Ovary (tissue), 9 donors: ENCODE measurements around the gene ANKRD66. TPM values are rescaled to one million over a fixed set of nuclear protein-coding genes. Genes with fewer than 3 reads are reported as not detected.
"Not testable (repeated sequence)": the region's sequence is repeated elsewhere in the genome, so short reads cannot be mapped to it uniquely, and the experiment has no call there.

Experiments used
- DNase-seq, 5 donors: peaks; one replicate each; pipeline ENCODE4 v3.0.0-alpha.2; 2019 to 2020
- H3K27ac ChIP-seq, 2 donors: fragments of 200-600 bp; one replicate each; pipeline versions ENCODE4 v1.5.1 to v1.8.0; 2019 to 2022
- H3K27me3 ChIP-seq: fragments of 200-600 bp; one replicate; pipeline ENCODE4 v1.8.0; 2022
- H3K36me3 ChIP-seq: fragments of 200-600 bp; sonication (generic); one replicate; pipeline ENCODE4 v1.5.1; 2019
- H3K4me1 ChIP-seq: one replicate; pipeline ENCODE4 v1.8.1; 2013; ENCODE audit warnings: mild to moderate bottlenecking, moderate library complexity; ENCODE audit not compliant: insufficient read depth
- H3K4me3 ChIP-seq: fragments of 200-600 bp; sonication (generic); one replicate; pipeline ENCODE4 v1.5.1; 2017
- H3K9me3 ChIP-seq, 2 donors: fragments of 200-600 bp in 1 of 2; sonication (generic) in 1 of 2; one replicate each; pipeline versions ENCODE4 v1.5.1 to v1.8.1; 2013 to 2019; ENCODE audit warnings: mild to moderate bottlenecking in 1 of 2, moderate library complexity in 1 of 2
- CTCF ChIP-seq, 3 donors: fragments of 450-650 bp in 2 of 3; fragments of 200-600 bp in 1 of 3; IDR thresholded peaks; one replicate each; pipeline versions ENCODE4 v1.5.1 to v1.8.0; 2016 to 2022; ENCODE audit warnings: antibody characterized with exemption in 3 of 3, mild to moderate bottlenecking in 1 of 3
- EP300 ChIP-seq: sonication (generic); formaldehyde crosslinking; IDR thresholded peaks from one replicate; pipeline ENCODE4 v1.6.1; 2017; ENCODE audit warnings: antibody characterized with exemption
- POLR2A ChIP-seq: fragments of 450-650 bp; IDR thresholded peaks from one replicate; pipeline ENCODE4 v1.6.1; 2017; ENCODE audit warnings: antibody characterized with exemption, mild to moderate bottlenecking, moderate library complexity
- WGBS, 3 donors: extraction: QIAGEN DNeasy Blood & Tissue Kit in 1 of 3; methylation state at CpG; one replicate each; pipeline versions ENCODE4 v1.1.5 to v1.1.7; 2013 to 2017; 5-methylcytosine and 5-hydroxymethylcytosine counted together
- intact Hi-C, 4 donors: fragments of 100-400 bp; cut with DNase I; formaldehyde crosslinking; loops; one replicate each; pipeline versions ENCODE4 v1.11.0 to v1.15.1; 2022 to 2023
- polyA plus RNA-seq, 2 donors: library from polyadenylated mRNA; stranded (reverse); fragments of 200-250 nt in 1 of 2; fragments of 350-450 nt in 1 of 2; fragmentation: Illumina TruSeq in 1 of 2; extraction: RNeasy Lipid Tissue Mini Kit (QIAGEN cat#74804) in 1 of 2; gene quantifications; one replicate each; pipeline ENCODE4 v1.2.3, GENCODE V29; 2013 to 2014
- total RNA-seq, 7 donors: library from RNA; depleted of rRNA in 2 of 7; stranded (reverse); fragments of >200 nt in 2 of 7; fragmentation: NEBNext Ultra II Directional in 3 of 7; extraction: Animal tissue kit (Norgen Biotek cat#: 25700) in 3 of 7; gene quantifications; one replicate each; pipeline versions ENCODE4 v1.1.0 to v1.2.4, GENCODE V29; 2016 to 2023
- donor health status: DM: no; HTN: no; CAD: no; lungs with moderate emphysema.
- donor health status: DM: no; HTN: no; CAD: no.
- donor health status: Bipolar disorder and iron deficiency.
- donor health status: DM: yes; HTN: yes; CAD: no.
- donor health status: DM: no; HTN: no; CAD: no.
- donor health status: DM: yes; HTN: yes; CAD: no.

The ANKRD66 gene
- total and polyA plus RNA-seq, 9 donors: 0.12 to 18.0 (median 0.50) TPM; not detected in 4

- Histone ChIP-seq H3K36me3 (no peaks in the 10 kb centered on the region), H3K4me3 (no peak overlapping the region), H3K9me3 (no peaks in the 10 kb centered on the region), H3K27ac (no peak overlapping the region), H3K27me3 (no peaks in the 10 kb centered on the region), H3K4me1 (no peaks in the 10 kb centered on the region)
- TF ChIP-seq EP300: no peak
- TF ChIP-seq POLR2A: no peak
- TF ChIP-seq CTCF (IDR thresholded peaks at IDR 0.05): no peak
- DNase-seq: no peak
- intact Hi-C loops: no loop called here
These were observed 9.8 kb upstream of the ANKRD66 start for GRCh38 chr6:46736906-46737305.

GRCh38 chr6:46741482-46741881 lies 5.3 kb upstream of the ANKRD66 start:
- DNase-seq: no peak
- no peaks in the 10 kb centered on the region for H3K36me3 ChIP-seq
- H3K4me3 ChIP-seq: no peak overlapping the region
- TF ChIP-seq POLR2A: no peak
- TF ChIP-seq CTCF (IDR thresholded peaks at IDR 0.05): no peak
- TF ChIP-seq EP300: no peak
- H3K9me3 ChIP-seq: no peaks in the 10 kb centered on the region
- H3K27ac ChIP-seq: no peak overlapping the region
- WGBS, 3 donors: 73 to 96% (median 91%) methylated on average over 2 of the region's 2 CpGs
- no peaks in the 10 kb centered on the region for H3K27me3 ChIP-seq
- intact Hi-C loops: no loop called here
- H3K4me1 ChIP-seq: no peaks in the 10 kb centered on the region

GRCh38 chr6:46741910-46742309 lies 4.8 kb upstream of the ANKRD66 start:
- Histone ChIP-seq H3K9me3 (no peaks in the 10 kb centered on the region), H3K36me3 (no peaks in the 10 kb centered on the region), H3K4me3 (no peak overlapping the region), H3K4me1 (no peaks in the 10 kb centered on the region), H3K27ac (no peak overlapping the region), H3K27me3 (no peaks in the 10 kb centered on the region)
- 96% methylated on average over 4 of the region's 4 CpGs for WGBS, 3 donors
- intact Hi-C loops: no loop called here
- TF ChIP-seq EP300 (no peak), CTCF (IDR thresholded peaks at IDR 0.05) (no peak), POLR2A (no peak)
- DNase-seq: no peak

GRCh38 chr6:46743425-46744158 lies 3.1 kb upstream of the ANKRD66 start:
- intact Hi-C loops: no loop called here
- WGBS, 3 donors: 85 to 98% (median 89%) methylated on average over 1 of the region's 1 CpG
- H3K4me1 ChIP-seq: no peaks in the 10 kb centered on the region
- H3K27me3 ChIP-seq: no peaks in the 10 kb centered on the region
- no peak for TF ChIP-seq POLR2A
- no peak for TF ChIP-seq EP300
- no peak for TF ChIP-seq CTCF (IDR thresholded peaks at IDR 0.05)
- H3K36me3 ChIP-seq: no peaks in the 10 kb centered on the region
- H3K27ac ChIP-seq: no peak overlapping the region
- no peaks in the 10 kb centered on the region for H3K9me3 ChIP-seq
- DNase-seq: no peak
- H3K4me3 ChIP-seq: no peak overlapping the region

- H3K27ac ChIP-seq, H3K4me3 ChIP-seq, intact Hi-C loops, H3K36me3 ChIP-seq, H3K9me3 ChIP-seq, H3K27me3 ChIP-seq, DNase-seq, H3K4me1 ChIP-seq: not testable (repeated sequence)
- 87 to 88% (median 88%) methylated on average over 3 of the region's 3 CpGs for WGBS, 3 donors
These were observed 2.5 kb upstream of the ANKRD66 start for GRCh38 chr6:46744159-46744725.
